Hematopoietic multipotent progenitor cell treated with erythropoietin and hydrocortisone succinate and interleukin-3 and kit ligand, for 17 days (in vitro differentiated cells): ENCODE results near the gene RGL4.

Source experiments
- DNase-seq: peaks from one replicate; pipeline ENCODE4 v3.0.0-alpha.2; 2015; ENCODE audit warnings: low spot score

Gene RGL4

GRCh38 chr22:23743303-23743705, 52.5 kb downstream of the RGL4 start:
- DNase-seq, result no peak

- no peak for DNase-seq
Measured at GRCh38 chr22:23744001-23744400, 53.2 kb downstream of the RGL4 start.

DNA sequence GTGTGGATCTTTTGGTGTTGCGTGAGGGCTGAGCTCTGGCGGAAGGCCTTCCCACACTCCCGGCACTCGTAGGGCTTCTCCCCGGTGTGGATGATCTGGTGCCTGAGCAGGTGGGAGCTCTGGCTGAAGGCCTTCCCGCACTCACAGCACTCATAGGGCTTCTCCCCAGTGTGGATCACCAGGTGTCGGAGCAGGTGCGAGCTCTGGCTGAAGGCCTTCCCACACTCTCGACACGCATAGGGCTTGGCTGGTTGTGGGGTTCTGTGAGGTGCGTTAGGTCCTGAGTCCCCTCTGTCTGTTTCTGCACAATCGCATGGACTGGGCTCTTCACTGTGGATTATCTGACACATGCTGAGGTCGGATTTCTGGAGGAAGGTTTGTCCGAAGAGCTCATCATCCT, 53.7 kb downstream of the RGL4 start:
- no peak for DNase-seq

DNA sequence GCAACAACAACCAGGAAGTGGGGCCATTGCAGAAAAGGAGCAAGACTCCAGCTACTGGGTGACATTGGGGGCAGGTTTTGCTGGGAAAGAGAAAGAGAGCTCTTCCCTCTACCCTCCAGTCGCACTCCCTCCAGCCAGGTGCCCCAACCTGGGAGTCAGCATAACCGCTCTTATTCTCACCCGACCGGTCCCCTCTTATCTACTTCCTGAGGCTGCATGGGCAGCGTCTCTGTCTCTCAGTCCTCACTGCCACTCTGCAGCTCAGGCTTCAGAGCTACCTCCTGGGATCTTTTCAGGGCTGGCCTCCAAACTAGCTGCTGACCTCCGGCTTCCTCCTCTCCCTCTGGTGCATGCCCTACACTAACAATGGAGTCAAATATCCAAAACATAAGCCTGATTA, 55.0 kb downstream of the RGL4 start:
- DNase-seq, result no peak
